ENCODE measurements around the gene PTP4A2.
"Not testable (repeated sequence)": the region's sequence is repeated elsewhere in the genome, so short reads cannot be mapped to it uniquely, and the experiment has no call there.

Gene PTP4A2

GRCh38 chr1:31924839-31925238 is 13.3 kb downstream of the PTP4A2 start:
- no peak for DNase-seq (ENCODE audit: low read depth)

GRCh38 chr1:31923901-31924535 is 14.2 kb downstream of the PTP4A2 start:
- no peak for DNase-seq (ENCODE audit: low read depth)

- DNase-seq (ENCODE audit: low read depth) = no peak
These were observed 17.2 kb downstream of the PTP4A2 start for GRCh38 chr1:31920956-31921355.

GRCh38 chr1:31919591-31919990 is 18.6 kb downstream of the PTP4A2 start:
- no peak for DNase-seq (ENCODE audit: low read depth)

- DNase-seq (ENCODE audit: low read depth) = no peak
These were observed 22.7 kb downstream of the PTP4A2 start for GRCh38 chr1:31915438-31915837.

GRCh38 chr1:31913968-31914367 is 24.2 kb downstream of the PTP4A2 start:
- DNase-seq (ENCODE audit: low read depth) = no peak

GRCh38 chr1:31912839-31913239 is 25.3 kb downstream of the PTP4A2 start:
- no peak for DNase-seq (ENCODE audit: low read depth)

- no peak for DNase-seq (ENCODE audit: low read depth)
These were observed 26.0 kb downstream of the PTP4A2 start for GRCh38 chr1:31911994-31912780.

- DNase-seq (ENCODE audit: low read depth) = no peak
These were observed 27.2 kb downstream of the PTP4A2 start for GRCh38 chr1:31910933-31911332.

GRCh38 chr1:31909691-31910090 is 28.5 kb downstream of the PTP4A2 start:
- DNase-seq (ENCODE audit: low read depth) = no peak

- DNase-seq (ENCODE audit: low read depth) = no peak
These were observed 31.6 kb downstream of the PTP4A2 start for GRCh38 chr1:31906557-31906956.

GRCh38 chr1:31905681-31906080 is 32.5 kb downstream of the PTP4A2 start:
- DNase-seq (ENCODE audit: low read depth) = no peak

GRCh38 chr1:31905093-31905509 is 33.1 kb downstream of the PTP4A2 start:
- no peak for DNase-seq (ENCODE audit: low read depth)

GRCh38 chr1:31904339-31905092 is 33.7 kb downstream of the PTP4A2 start:
- no peak for DNase-seq (ENCODE audit: low read depth)

GRCh38 chr1:31902510-31902860 is 35.7 kb downstream of the PTP4A2 start:
- DNase-seq (ENCODE audit: low read depth) = no peak

- no peak for DNase-seq (ENCODE audit: low read depth)
These were observed 36.2 kb downstream of the PTP4A2 start for GRCh38 chr1:31901838-31902509.

- no peak for DNase-seq (ENCODE audit: low read depth)
These were observed 37.4 kb downstream of the PTP4A2 start for GRCh38 chr1:31900790-31901189.

- DNase-seq (ENCODE audit: low read depth) = no peak
These were observed 40.6 kb downstream of the PTP4A2 start for GRCh38 chr1:31897526-31898100.

GRCh38 chr1:31895474-31896198 is 42.5 kb downstream of the PTP4A2 start:
- not testable (repeated sequence) for DNase-seq (ENCODE audit: low read depth)

GRCh38 chr1:31891280-31891679 is 46.9 kb downstream of the PTP4A2 start:
- no peak for DNase-seq (ENCODE audit: low read depth)

GRCh38 chr1:31888291-31888690 is 49.9 kb downstream of the PTP4A2 start:
- no peak for DNase-seq (ENCODE audit: low read depth)
